ENCODE data around the gene TRABD2B.

DNA sequence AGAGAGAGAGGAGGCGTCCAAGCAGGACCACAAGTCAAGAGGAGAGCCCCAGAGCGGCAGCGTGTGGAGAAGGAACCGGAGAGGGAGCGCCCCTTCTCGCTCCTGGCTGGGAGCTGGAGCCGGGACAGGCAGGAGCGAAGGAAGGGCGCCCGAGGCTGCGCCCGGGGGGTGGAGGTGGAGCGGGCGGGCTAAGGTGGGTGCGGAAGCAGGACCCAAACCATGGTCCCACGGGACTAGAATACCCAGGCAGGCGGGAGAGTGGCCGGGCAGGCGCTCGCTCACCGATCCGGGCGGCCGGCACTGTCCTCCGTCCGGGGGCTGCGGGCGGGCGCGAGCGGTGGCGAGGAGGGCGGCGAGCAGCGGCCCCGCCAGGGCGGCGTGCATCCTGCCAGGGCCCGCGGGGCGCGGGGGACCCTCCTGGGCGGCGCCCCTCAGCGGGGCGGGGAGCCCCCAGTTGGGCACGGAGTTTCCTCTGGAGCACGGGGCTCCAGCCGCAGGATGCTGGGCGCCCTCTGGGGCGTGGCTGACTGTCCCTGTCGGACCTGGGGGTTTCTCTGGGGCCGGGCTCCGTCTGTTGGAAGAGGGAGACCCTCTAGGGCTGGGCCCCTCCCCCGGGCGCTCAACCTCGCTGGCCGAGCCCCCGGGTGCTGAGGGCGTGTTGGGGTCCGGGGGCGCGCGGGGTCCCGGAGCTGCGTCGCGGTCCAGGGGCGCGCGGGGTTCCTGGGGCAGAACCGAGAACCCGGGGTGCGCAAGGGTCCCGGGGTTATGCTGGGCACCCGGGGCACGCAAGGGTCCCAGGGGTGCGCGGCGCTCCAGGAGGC is 569 bp downstream of the TRABD2B start:
- TF ChIP-seq, protein P1, sequence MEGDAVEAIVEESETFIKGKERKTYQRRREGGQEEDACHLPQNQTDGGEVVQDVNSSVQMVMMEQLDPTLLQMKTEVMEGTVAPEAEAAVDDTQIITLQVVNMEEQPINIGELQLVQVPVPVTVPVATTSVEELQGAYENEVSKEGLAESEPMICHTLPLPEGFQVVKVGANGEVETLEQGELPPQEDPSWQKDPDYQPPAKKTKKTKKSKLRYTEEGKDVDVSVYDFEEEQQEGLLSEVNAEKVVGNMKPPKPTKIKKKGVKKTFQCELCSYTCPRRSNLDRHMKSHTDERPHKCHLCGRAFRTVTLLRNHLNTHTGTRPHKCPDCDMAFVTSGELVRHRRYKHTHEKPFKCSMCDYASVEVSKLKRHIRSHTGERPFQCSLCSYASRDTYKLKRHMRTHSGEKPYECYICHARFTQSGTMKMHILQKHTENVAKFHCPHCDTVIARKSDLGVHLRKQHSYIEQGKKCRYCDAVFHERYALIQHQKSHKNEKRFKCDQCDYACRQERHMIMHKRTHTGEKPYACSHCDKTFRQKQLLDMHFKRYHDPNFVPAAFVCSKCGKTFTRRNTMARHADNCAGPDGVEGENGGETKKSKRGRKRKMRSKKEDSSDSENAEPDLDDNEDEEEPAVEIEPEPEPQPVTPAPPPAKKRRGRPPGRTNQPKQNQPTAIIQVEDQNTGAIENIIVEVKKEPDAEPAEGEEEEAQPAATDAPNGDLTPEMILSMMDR (conservative IDR thresholded peaks at IDR 0.05 in 1 of 2, IDR thresholded peaks at IDR 0.05 in 1 of 2; ENCODE audit: low read depth in 1 of 2, low read length in 2 of 2), result no peak
- peak; percentile 78 for TF ChIP-seq EZH2 (IDR thresholded peaks at IDR 0.05; ENCODE audit: low read length, missing control alignments)
